GM18519 (cell line): ENCODE results near the gene DCDC2C.
"Not testable (repeated sequence)": the region's sequence is repeated elsewhere in the genome, so short reads cannot be mapped to it uniquely, and the experiment has no call there.

ENCODE experiments used
- ATAC-seq: cut with Tn5 transposase; IDR thresholded peaks from one replicate; pipeline ENCODE4 v1.9.1; 2021; ENCODE audit warnings: mild to moderate bottlenecking, moderate library complexity; ENCODE audit not compliant: unreplicated experiment, low FRiP score

Gene DCDC2C

DNA sequence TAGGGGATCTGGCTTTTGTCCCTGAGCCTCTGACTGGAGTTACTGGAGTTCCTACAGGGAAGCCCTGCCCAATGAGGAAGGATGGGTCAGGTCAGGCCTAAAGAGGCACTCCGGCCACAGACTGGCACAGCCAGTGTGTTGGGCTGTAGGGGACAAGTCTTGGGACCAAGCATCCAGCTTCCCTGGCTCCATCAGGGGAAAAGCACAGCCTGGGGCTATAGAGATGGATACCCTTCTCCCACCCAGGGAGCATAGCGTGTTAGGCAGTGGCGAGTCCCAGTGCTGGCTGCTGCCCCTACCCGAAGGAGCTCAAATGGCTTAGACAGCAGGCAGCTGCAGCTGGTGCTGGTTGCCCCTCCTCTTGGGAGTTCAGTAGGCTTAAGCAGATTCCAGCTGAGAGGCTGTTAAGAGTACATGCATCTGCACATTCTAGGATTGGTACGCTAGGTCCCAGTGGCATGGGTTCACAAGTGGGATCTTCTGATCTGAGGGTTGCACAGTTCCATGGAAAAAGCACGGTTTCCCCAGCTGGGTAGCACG lies 111.4 kb downstream of the DCDC2C start:
- no peak for ATAC-seq

DNA sequence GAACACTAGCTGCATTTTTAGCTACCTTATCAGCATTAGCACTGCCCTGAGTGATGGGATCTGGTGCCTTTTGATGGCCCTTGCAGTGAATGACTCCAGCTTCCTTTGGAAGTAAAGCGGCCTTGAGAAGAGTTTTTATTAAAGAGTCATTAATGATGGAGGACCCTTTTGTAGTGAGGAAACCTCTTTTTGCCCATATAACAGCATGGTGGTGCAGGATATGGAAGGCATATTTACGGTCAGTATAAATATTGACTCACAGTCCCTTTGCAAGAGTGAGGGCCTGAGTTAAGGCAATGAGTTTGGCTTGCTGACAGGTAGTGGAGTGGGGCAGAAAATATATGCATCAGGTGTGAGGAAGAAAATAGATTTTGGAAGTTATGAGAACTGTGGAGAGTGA lies 113.8 kb downstream of the DCDC2C start:
- ATAC-seq: not testable (repeated sequence)

DNA sequence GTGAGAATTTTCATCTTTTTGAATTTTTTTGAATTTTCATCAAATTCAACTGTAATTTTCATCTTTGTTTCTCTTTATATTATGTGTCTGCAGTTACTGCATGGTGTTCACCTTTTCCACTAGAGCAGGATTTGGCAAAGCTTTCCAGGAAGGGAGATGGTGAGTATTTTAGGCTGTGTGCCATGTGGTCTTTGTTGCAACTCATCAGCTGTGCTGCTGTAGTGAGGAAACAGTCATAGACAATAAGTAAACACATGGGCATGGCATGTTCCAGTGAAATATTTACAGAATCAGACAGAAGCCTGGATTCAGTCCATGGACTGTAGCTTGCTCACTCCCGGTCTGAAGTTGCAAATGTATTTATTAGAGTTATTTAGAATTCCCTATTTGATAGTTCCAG lies 120.4 kb downstream of the DCDC2C start:
- no peak for ATAC-seq

DNA sequence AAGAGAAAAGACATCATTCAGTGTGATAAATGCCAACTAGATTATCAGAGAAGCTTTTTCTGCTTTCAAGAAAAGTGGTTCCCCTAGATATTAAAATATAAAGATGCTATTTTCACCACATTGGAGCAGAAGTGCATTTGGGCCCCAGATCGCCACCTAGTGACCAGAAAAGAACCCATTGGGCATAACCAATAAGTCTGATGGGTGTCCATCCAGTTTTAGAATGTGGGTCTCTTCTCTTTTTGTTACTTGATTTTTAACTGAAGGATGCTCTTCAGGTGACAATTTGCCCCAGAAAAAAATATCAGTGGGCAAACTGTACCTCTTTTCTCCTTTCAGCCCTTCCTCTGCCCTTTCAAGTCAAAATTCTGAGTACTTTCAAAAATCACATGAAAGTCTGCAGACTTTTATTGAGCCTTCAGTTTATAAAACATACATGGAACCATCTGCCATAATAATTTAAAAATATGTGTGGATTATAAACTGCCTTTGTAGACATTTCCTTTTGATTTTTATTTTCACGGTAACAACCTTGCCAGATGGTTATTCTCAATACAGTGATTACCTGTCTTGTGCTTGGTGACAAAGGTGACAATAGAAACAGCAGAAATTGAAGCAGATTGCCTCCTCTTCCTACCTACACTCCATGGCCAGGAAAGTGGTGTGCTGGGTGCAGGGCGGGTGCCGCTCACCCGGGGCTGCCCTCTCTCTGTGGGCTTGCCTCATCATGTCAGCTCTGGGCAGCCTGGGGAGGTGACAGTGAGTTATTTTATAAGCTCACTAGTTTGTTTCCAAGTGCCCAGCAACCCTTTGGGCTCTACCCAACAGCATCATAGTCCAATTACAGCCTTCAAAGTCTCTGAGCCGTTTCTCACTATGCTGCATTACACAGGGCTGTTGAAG lies 124.5 kb downstream of the DCDC2C start:
- ATAC-seq: no peak

GRCh38 chr2:3830796-3831195 lies 127.4 kb downstream of the DCDC2C start:
- ATAC-seq: no peak

- no peak for ATAC-seq
These were observed 133.7 kb downstream of the DCDC2C start for GRCh38 chr2:3837086-3837485.

DNA sequence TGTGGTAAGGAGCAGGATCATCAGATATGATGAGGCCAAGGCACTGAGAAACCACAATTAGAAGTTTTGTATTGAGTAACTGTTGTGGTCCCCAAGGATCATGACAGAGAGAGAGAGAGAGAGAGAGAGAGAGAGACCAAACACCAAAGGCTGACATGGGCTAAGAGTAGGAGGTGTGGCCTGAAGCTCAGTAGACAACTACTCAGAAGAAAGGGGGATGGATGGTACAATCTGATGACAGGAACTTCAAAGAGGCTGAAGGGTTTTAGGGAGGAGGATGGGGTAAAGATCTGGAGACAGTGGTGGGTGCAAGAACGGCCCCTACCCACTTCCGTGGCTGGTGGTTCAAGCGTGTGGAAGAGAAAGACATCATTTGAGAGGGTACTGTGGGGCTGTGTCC lies 135.0 kb downstream of the DCDC2C start:
- no peak for ATAC-seq

DNA sequence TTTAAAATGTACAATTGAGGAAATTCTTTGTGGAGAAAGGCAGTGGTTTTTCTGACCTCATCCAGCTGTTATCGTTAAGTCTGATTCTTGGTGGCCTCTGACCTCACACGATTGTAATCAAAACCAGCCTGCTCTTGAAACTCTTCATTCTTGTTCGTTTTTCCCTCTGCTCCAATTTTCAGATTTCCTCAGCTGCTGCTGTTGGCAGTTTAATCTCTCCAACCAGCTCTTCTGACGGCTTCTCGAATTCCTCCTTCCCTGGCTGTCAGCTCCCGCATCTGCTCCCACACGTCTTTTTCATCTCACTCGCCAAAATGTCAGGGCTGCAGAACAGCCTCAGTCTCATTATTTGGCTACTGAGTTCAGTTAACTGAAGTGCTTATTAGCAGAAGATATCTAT lies 136.1 kb downstream of the DCDC2C start:
- ATAC-seq: no peak

GRCh38 chr2:3840611-3841155 lies 137.3 kb downstream of the DCDC2C start:
- ATAC-seq: no peak

DNA sequence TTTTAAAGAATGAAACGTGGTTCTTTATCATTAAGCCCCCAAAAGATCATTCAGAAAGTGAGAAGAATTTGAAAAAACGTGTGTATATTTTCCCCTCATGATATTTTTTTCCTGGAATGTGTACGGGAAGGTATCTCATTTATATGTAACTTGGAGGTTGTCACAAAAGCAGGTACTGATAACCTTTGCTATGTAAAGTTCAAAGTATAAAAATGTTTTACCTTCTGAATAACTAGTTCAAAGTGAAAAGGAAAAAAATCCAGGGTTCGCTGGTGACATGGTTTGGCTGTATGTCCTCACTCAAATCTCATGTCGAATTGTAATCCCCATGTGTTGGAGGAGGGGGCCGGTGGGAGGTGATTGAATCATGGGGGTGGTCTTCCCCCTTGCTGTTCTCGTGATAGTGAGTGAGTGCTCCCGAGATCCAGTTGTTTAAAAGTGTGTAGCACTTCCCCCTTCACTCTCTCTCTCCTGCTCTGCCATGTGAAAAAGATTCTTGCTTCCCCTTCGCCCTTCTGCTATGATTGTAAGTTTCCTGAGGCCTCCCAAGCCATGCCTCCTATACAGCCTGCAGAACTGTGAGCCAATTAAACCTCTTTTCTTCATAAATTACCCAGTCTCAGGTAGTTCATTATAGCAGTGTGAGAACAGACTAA lies 144.2 kb downstream of the DCDC2C start:
- no peak for ATAC-seq

- no peak for ATAC-seq
These were observed 145.4 kb downstream of the DCDC2C start for GRCh38 chr2:3848776-3849175.

- no peak for ATAC-seq
These were observed 145.8 kb downstream of the DCDC2C start for GRCh38 chr2:3849213-3849612.

GRCh38 chr2:3857576-3857975 lies 154.2 kb downstream of the DCDC2C start:
- ATAC-seq: no peak

DNA sequence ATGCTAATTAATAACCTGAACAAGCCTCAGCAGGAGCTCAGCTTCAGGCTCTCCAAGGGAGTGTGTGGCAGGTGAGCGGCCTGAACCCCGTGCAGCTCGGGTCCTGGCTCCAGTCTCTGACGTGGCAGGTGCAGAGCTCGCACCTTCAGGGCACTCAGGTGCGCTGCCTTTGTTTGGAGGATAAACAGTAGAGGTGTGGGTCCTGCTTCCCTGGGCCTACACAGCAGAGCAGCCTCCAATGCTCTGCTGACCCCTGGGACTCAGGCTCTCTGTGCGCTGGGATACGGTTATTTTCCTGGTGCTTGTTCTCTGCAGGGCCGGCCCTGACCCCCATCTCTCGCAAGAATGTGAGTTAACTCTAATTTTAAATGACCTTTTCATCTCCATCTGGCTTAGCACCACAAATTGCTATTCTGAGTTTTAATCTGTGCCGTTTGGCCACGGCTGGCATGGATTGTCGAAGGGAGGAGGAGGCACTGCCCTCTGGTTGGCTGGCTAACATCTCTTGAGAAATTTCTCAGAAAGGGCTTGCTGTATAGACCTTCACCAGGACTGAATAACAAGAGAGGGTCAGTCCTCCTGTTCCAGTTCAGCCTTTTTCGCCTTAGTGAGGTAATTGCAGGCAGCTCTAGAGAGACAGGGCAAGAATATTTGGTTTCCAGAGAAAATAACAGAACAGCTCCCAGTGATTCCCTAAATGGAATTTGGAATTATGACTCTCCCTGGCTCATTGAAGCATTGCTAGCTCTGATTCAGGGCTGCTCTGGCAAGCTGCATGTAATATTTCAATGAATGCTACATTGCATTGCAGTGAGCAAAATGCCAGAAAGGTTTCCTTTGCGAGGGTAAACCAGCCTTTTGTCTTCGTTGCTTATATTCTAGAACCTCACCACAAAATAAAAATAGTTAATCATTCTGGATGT lies 161.8 kb downstream of the DCDC2C start:
- ATAC-seq: no peak

DNA sequence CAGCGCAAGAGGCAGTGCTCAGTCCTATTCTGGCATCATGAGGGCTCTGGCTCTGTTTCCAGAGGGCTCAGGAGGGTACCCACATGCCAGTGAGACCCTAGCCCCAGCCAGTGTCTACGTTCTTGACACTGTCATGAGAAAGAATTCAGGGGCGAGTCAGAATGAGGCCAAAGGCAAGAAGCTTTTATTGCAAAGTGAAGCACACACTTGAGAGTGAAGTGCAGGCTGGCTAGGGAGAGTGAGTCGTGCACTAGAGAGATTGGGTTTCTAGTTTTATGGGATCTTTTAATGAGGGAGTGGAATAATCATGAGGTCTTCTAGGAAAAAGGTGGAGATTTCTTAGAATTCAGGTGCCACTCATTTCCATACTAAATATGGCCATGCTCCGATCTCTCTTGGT lies 164.1 kb downstream of the DCDC2C start:
- no peak for ATAC-seq

- ATAC-seq: no peak
These were observed 164.8 kb downstream of the DCDC2C start for GRCh38 chr2:3868012-3868805.

DNA sequence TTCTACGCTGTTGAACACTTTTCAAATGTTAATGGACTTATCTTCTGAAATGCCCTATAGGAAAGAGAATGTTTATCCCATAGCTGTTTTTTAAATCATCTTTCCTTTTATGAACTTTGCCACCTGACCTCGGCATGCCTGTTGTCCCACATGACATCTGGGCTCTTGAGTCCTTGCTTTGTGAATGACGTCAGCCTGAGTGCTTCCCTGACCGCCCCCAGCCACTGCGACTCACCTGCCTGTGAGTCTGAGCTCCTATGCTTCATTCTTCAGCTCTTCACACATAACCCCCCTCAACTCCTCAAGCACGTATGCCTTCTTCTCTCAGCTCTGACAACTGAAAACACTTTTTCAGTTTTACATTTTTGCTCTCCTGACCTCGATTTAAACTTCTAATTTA lies 166.8 kb downstream of the DCDC2C start:
- no peak for ATAC-seq

- no peak for ATAC-seq
These were observed 167.6 kb downstream of the DCDC2C start for GRCh38 chr2:3871002-3871401.

- ATAC-seq: no peak
These were observed 169.1 kb downstream of the DCDC2C start for GRCh38 chr2:3872451-3872850.

DNA sequence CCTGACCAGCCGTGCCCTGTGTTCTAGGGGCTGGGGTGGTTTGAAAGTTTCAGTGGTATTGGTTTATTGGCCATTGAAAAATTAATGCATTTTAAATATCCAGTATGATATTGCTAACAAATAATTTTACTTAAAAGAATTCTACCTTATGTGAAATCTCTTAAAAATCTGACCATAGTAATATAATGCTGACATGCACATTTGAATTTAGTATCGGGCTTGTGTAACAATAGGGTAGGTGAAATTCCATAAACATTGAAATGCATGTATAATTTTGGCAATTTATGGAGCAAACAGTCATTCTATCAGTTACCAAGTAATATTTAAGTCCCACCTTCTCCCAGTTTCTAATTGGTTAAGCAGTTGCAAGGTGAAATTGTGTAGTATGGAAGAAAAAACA lies 170.5 kb downstream of the DCDC2C start:
- ATAC-seq: no peak
